ENCODE measurements around the gene DLX6.

Gene DLX6

GRCh38 chr7:96986901-96987300 lies 18.5 kb upstream of the DLX6 start:
- H3K36me3 ChIP-seq (ENCODE audit: insufficient read depth, low read length) = no peaks in the 10 kb centered on the region
- H3K27ac ChIP-seq (ENCODE audit: low read depth, low read length) = no peak overlapping the region
- H3K4me1 ChIP-seq (ENCODE audit: insufficient read depth, low read length) = peaks cover 46% of the 10 kb centered on the region
- no peak overlapping the region for H3K9ac ChIP-seq (ENCODE audit: low read depth, low read length)
- peaks cover 69% of the 10 kb centered on the region for H3K27me3 ChIP-seq (ENCODE audit: insufficient read depth, low read length)
- no peaks in the 10 kb centered on the region for H3K9me3 ChIP-seq (ENCODE audit: insufficient read depth, low read depth, low read length)
- WGBS = 67% methylated on average over 1 of the region's 1 CpG
- no peak overlapping the region for H3K4me3 ChIP-seq (ENCODE audit: low read length)

GRCh38 chr7:96987719-96988118 lies 17.6 kb upstream of the DLX6 start:
- Histone ChIP-seq H3K27me3 (ENCODE audit: insufficient read depth, low read length) (peaks cover 78% of the 10 kb centered on the region), H3K4me1 (ENCODE audit: insufficient read depth, low read length) (peaks cover 55% of the 10 kb centered on the region), H3K36me3 (ENCODE audit: insufficient read depth, low read length) (no peaks in the 10 kb centered on the region), H3K9me3 (ENCODE audit: insufficient read depth, low read depth, low read length) (no peaks in the 10 kb centered on the region), H3K4me3 (ENCODE audit: low read length) (no peak overlapping the region), H3K9ac (ENCODE audit: low read depth, low read length) (no peak overlapping the region), H3K27ac (ENCODE audit: low read depth, low read length) (no peak overlapping the region)

- Histone ChIP-seq H3K27ac (ENCODE audit: low read depth, low read length) (no peak overlapping the region), H3K27me3 (ENCODE audit: insufficient read depth, low read length) (peaks cover 92% of the 10 kb centered on the region), H3K9me3 (ENCODE audit: insufficient read depth, low read depth, low read length) (no peaks in the 10 kb centered on the region), H3K36me3 (ENCODE audit: insufficient read depth, low read length) (no peaks in the 10 kb centered on the region), H3K4me1 (ENCODE audit: insufficient read depth, low read length) (peaks cover 58% of the 10 kb centered on the region), H3K9ac (ENCODE audit: low read depth, low read length) (no peak overlapping the region), H3K4me3 (ENCODE audit: low read length) (peak overlapping the region; percentile 22; the same call in 1 of the 2 replicates)
- under 1% methylated on average over 22 of the region's 22 CpGs for WGBS
Measured at GRCh38 chr7:96989241-96989858, 16.0 kb upstream of the DLX6 start.

GRCh38 chr7:96989859-96990317 lies 15.5 kb upstream of the DLX6 start:
- Histone ChIP-seq H3K4me1 (ENCODE audit: insufficient read depth, low read length) (peaks cover 58% of the 10 kb centered on the region), H3K9ac (ENCODE audit: low read depth, low read length) (no peak overlapping the region), H3K4me3 (ENCODE audit: low read length) (peak overlapping the region; percentile 22; the same call in 1 of the 2 replicates), H3K36me3 (ENCODE audit: insufficient read depth, low read length) (no peaks in the 10 kb centered on the region), H3K9me3 (ENCODE audit: insufficient read depth, low read depth, low read length) (no peaks in the 10 kb centered on the region), H3K27me3 (ENCODE audit: insufficient read depth, low read length) (peaks cover 97% of the 10 kb centered on the region), H3K27ac (ENCODE audit: low read depth, low read length) (no peak overlapping the region)
- 9% methylated on average over 8 of the region's 8 CpGs for WGBS

GRCh38 chr7:96991546-96992191 lies 13.7 kb upstream of the DLX6 start:
- H3K27me3 ChIP-seq (ENCODE audit: insufficient read depth, low read length) = peaks cover 100% of the 10 kb centered on the region

GRCh38 chr7:96992192-96993005 lies 13.0 kb upstream of the DLX6 start:
- H3K27me3 ChIP-seq (ENCODE audit: insufficient read depth, low read length) = peaks cover 100% of the 10 kb centered on the region
- peaks cover 52% of the 10 kb centered on the region for H3K4me1 ChIP-seq (ENCODE audit: insufficient read depth, low read length)
- WGBS = 1% methylated on average over 45 of the region's 47 CpGs
- H3K36me3 ChIP-seq (ENCODE audit: insufficient read depth, low read length) = no peaks in the 10 kb centered on the region
- no peak overlapping the region for H3K27ac ChIP-seq (ENCODE audit: low read depth, low read length)
- peak overlapping the region; percentile 39 for H3K4me3 ChIP-seq (ENCODE audit: low read length)
- no peaks in the 10 kb centered on the region for H3K9me3 ChIP-seq (ENCODE audit: insufficient read depth, low read depth, low read length)
- no peak overlapping the region for H3K9ac ChIP-seq (ENCODE audit: low read depth, low read length)

More at GRCh38 chr7:96991546-96992191, 13.7 kb upstream of the DLX6 start:
- Histone ChIP-seq H3K4me1 (ENCODE audit: insufficient read depth, low read length) (peaks cover 50% of the 10 kb centered on the region), H3K9me3 (ENCODE audit: insufficient read depth, low read depth, low read length) (no peaks in the 10 kb centered on the region), H3K9ac (ENCODE audit: low read depth, low read length) (no peak overlapping the region), H3K4me3 (ENCODE audit: low read length) (peak overlapping the region; percentile 39; the same call in 1 of the 2 replicates), H3K36me3 (ENCODE audit: insufficient read depth, low read length) (no peaks in the 10 kb centered on the region), H3K27ac (ENCODE audit: low read depth, low read length) (no peak overlapping the region)
- WGBS = 0% methylated on average over 9 of the region's 13 CpGs

- H3K36me3 ChIP-seq (ENCODE audit: insufficient read depth, low read length) = no peaks in the 10 kb centered on the region
- no peaks in the 10 kb centered on the region for H3K9me3 ChIP-seq (ENCODE audit: insufficient read depth, low read depth, low read length)
- H3K9ac ChIP-seq (ENCODE audit: low read depth, low read length) = no peak overlapping the region
- peaks cover 100% of the 10 kb centered on the region for H3K27me3 ChIP-seq (ENCODE audit: insufficient read depth, low read length)
- H3K4me3 ChIP-seq (ENCODE audit: low read length) = peak overlapping the region; percentile 39
- 2% methylated on average over 24 of the region's 27 CpGs for WGBS
- no peak overlapping the region for H3K27ac ChIP-seq (ENCODE audit: low read depth, low read length)
- peaks cover 45% of the 10 kb centered on the region for H3K4me1 ChIP-seq (ENCODE audit: insufficient read depth, low read length)
Measured at GRCh38 chr7:96993094-96993865, 12.1 kb upstream of the DLX6 start.

- Histone ChIP-seq H3K9ac (ENCODE audit: low read depth, low read length) (no peak overlapping the region), H3K4me3 (ENCODE audit: low read length) (no peak overlapping the region), H3K4me1 (ENCODE audit: insufficient read depth, low read length) (peaks cover 45% of the 10 kb centered on the region), H3K9me3 (ENCODE audit: insufficient read depth, low read depth, low read length) (no peaks in the 10 kb centered on the region), H3K27ac (ENCODE audit: low read depth, low read length) (no peak overlapping the region), H3K27me3 (ENCODE audit: insufficient read depth, low read length) (peaks cover 100% of the 10 kb centered on the region), H3K36me3 (ENCODE audit: insufficient read depth, low read length) (no peaks in the 10 kb centered on the region)
- 56% methylated on average over 1 of the region's 1 CpG for WGBS
Measured at GRCh38 chr7:96993980-96994379, 11.4 kb upstream of the DLX6 start.

- Histone ChIP-seq H3K9me3 (ENCODE audit: insufficient read depth, low read depth, low read length) (no peaks in the 10 kb centered on the region), H3K9ac (ENCODE audit: low read depth, low read length) (no peak overlapping the region), H3K27me3 (ENCODE audit: insufficient read depth, low read length) (peaks cover 100% of the 10 kb centered on the region), H3K4me1 (ENCODE audit: insufficient read depth, low read length) (peaks cover 47% of the 10 kb centered on the region), H3K27ac (ENCODE audit: low read depth, low read length) (no peak overlapping the region), H3K4me3 (ENCODE audit: low read length) (no peak overlapping the region), H3K36me3 (ENCODE audit: insufficient read depth, low read length) (no peaks in the 10 kb centered on the region)
- WGBS = under 1% methylated on average over 5 of the region's 6 CpGs
Measured at GRCh38 chr7:96995406-96996110, 9.8 kb upstream of the DLX6 start.

Measured in HUES64 (cell line).